Adrenal gland (tissue), 5 donors: ENCODE measurements around the gene AK3.

Experiments
- POLR2A ChIP-seq, 2 donors: fragments of 450-650 bp; IDR thresholded peaks; one replicate each; pipeline ENCODE4 v1.6.1; 2017; ENCODE audit warnings: antibody characterized with exemption in 2 of 2, mild to moderate bottlenecking in 2 of 2, moderate library complexity in 1 of 2
- TF ChIP-seq, protein P1 (sequence below), 6 experiments: fragments of 450-650 bp in 4 of 6; fragments of 200-600 bp in 2 of 6; sonication (generic) in 1 of 6; IDR thresholded peaks; 1 replicate in 5 of 6; 2 replicates in 1 of 6; pipeline versions ENCODE4 v1.5.1 to v1.8.0; 2016 to 2021; ENCODE audit warnings: antibody characterized with exemption in 6 of 6, mild to moderate bottlenecking in 2 of 6, moderate library complexity in 1 of 6
- donor health status: DM: no; HTN: no; CAD: no.

DNA sequence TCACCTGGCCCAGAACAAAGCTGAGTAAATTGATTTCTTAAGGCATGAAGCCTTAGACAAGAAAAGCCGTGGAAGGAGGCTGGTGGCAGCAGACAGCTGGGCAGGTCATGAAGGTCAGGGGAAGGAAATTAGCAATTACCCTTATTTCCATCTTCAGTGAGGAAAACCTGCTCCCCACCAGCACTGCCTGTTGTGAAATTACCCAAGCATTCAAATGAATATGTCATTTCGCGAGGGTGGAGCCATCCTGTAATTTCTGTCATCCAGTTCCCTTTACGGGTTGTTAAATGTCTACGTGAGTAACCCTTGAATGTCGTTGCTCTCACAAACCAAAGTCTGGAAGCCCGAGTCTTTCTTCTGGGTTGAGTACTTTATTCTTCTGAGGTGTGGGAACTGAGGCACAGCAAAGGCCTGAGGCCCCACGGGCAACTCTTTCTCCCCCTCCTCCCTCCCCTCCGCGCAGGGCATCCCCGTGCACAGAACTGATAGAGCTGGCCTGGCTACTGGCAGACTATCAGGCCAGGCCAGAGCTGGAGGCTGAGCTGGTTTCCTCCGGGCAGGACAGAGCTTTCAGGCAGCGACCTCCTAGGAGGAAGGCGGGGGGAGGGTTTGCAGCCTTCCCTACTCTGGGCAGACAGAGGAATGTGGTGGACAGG lies 22.0 kb upstream of the AK3 start:
- TF ChIP-seq, protein P1, sequence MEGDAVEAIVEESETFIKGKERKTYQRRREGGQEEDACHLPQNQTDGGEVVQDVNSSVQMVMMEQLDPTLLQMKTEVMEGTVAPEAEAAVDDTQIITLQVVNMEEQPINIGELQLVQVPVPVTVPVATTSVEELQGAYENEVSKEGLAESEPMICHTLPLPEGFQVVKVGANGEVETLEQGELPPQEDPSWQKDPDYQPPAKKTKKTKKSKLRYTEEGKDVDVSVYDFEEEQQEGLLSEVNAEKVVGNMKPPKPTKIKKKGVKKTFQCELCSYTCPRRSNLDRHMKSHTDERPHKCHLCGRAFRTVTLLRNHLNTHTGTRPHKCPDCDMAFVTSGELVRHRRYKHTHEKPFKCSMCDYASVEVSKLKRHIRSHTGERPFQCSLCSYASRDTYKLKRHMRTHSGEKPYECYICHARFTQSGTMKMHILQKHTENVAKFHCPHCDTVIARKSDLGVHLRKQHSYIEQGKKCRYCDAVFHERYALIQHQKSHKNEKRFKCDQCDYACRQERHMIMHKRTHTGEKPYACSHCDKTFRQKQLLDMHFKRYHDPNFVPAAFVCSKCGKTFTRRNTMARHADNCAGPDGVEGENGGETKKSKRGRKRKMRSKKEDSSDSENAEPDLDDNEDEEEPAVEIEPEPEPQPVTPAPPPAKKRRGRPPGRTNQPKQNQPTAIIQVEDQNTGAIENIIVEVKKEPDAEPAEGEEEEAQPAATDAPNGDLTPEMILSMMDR (IDR thresholded peaks at IDR 0.05): peak in 1 of 6 experiments; percentile 18
- TF ChIP-seq POLR2A (IDR thresholded peaks at IDR 0.05): no peak
